ENCODE measurements around the gene WNT1. TPM values are rescaled to one million over a fixed set of nuclear protein-coding genes. Genes with fewer than 3 reads are reported as not detected.

The WNT1 gene
- total RNA-seq, 1 experiment from 2014 or later = not detected

- WGBS (ENCODE audit: extremely low coverage, insufficient read length, low lambda C conversion rate) = no CpG with 5 or more reads among the region's 3 CpGs
- Mint-ChIP-seq H3K27me3 (ENCODE audit: low read depth) (no peaks in the 10 kb centered on the region), H3K36me3 (ENCODE audit: insufficient read depth in 1 of 3, low read depth in 3 of 3) (peaks cover 8 to 58% (median 33%) of the 10 kb centered on the region in 3 experiments; a peak in 6 of 7 replicates), H3K4me1 (peaks cover 23 to 24% of the 10 kb centered on the region in 2 experiments), H3K27ac (no peak overlapping the region), H3K9me3 (no peaks in the 10 kb centered on the region; a peak in 1 of 5 replicates), H3K4me3 (peak overlapping the region in 1 of 2 experiments; percentile 33; a peak in 1 of 5 replicates)
- Histone ChIP-seq H2AFZ (ENCODE audit: low read length) (no peak overlapping the region), H2BK12ac (ENCODE audit: insufficient read length, low read depth, low read length) (no peak overlapping the region), H2BK5ac (ENCODE audit: insufficient read length, low read length) (no peak overlapping the region), H2BK120ac (ENCODE audit: low read depth, low read length, poor library complexity, severe bottlenecking) (no peak overlapping the region), H3K27ac (ENCODE audit: insufficient read length, low read depth, low read length) (no peak overlapping the region), H4K8ac (replicated peaks; ENCODE audit: insufficient read length, low read depth, low read length) (no peak overlapping the region), H3K27me3 (ENCODE audit: insufficient read depth, low read length) (no peaks in the 10 kb centered on the region), H3K4ac (ENCODE audit: low read depth, low read length) (no peak overlapping the region), H4K20me1 (ENCODE audit: control insufficient read depth, insufficient read depth, insufficient read length) (no peaks in the 10 kb centered on the region), H3K9me3 (ENCODE audit: control insufficient read depth, low read depth, low read length) (no peaks in the 10 kb centered on the region), H3K9ac (ENCODE audit: extremely low read depth, insufficient read length, low read length) (no peak overlapping the region), H3K18ac (ENCODE audit: insufficient read length, low read depth, low read length) (no peak overlapping the region), H2BK20ac (ENCODE audit: low read depth, low read length, poor library complexity, severe bottlenecking) (no peak overlapping the region), H3K56ac (ENCODE audit: insufficient read length, low read depth, low read length) (no peak overlapping the region), H3K4me1 (ENCODE audit: insufficient read depth, low read length) (0 out of 2 replicates have a peak, but pooled peaks cover 2% of the 10 kb centered on the region), H3K4me2 (ENCODE audit: insufficient read depth, insufficient read length, low read length) (no peak overlapping the region), H3K79me2 (ENCODE audit: insufficient read depth, low read length) (peaks cover 39% of the 10 kb centered on the region; the same call in 1 of the 2 replicates), H4K5ac (ENCODE audit: insufficient read length, low read depth, low read length) (no peak overlapping the region), H3K23ac (ENCODE audit: insufficient read length, low read depth, low read length) (no peak overlapping the region), H2BK15ac (ENCODE audit: low read depth, low read length) (no peak overlapping the region), H3K14ac (ENCODE audit: insufficient read depth, low read length) (no peak overlapping the region), H4K91ac (ENCODE audit: insufficient read length, low read depth, low read length) (no peak overlapping the region), H3T11ph (ENCODE audit: low read length) (no peak overlapping the region), H3K23me2 (ENCODE audit: insufficient read length, low read depth, low read length, poor library complexity, severe bottlenecking) (peaks cover 9% of the 10 kb centered on the region), H2AK5ac (ENCODE audit: insufficient read length, low read length) (no peak overlapping the region), H3K79me1 (ENCODE audit: insufficient read depth, low read depth, low read length, poor library complexity, severe bottlenecking) (no peaks in the 10 kb centered on the region)
- DNase-seq = no peak
- TF ChIP-seq CTCF (conservative IDR thresholded peaks at IDR 0.05) = no peak
Observed at GRCh38 chr12:48954061-48954460, 24.1 kb upstream of the WNT1 start.

Measured in H9 (cell line).